Epithelial cell of proximal tubule (primary cell): Measurements from ENCODE around the gene GAD1. TPM values are rescaled to one million over a fixed set of nuclear protein-coding genes. Genes with fewer than 3 reads are reported as not detected.

Experiments
- DNase-seq: peaks from one replicate; pipeline ENCODE4 v3.0.0-alpha.2; 2011; ENCODE audit warnings: low read depth
- H3K4me3 ChIP-seq: 2 replicates; pipeline ENCODE4 v1.5.1; 2011; ENCODE audit warnings: low read depth, mild to moderate bottlenecking, low read length
- CTCF ChIP-seq: conservative IDR thresholded peaks from 2 replicates; pipeline ENCODE4 v1.5.1; 2012; ENCODE audit warnings: low read depth, mild to moderate bottlenecking, low read length
- total RNA-seq: library from RNA; depleted of rRNA; stranded (reverse); fragments of >200 nt; gene quantifications from 2 replicates; pipeline ENCODE4 v1.2.3, GENCODE V29; 2015

Gene GAD1
- total RNA-seq, 1 donor from 2014 or later = 5.6 TPM

GRCh38 chr2:170869036-170869435 lies 52.3 kb downstream of the GAD1 start:
- DNase-seq = no peak
- TF ChIP-seq CTCF = no peak
- H3K4me3 ChIP-seq = no peak overlapping the region

GRCh38 chr2:170869461-170869860 lies 52.8 kb downstream of the GAD1 start:
- DNase-seq = no peak
- no peak overlapping the region for H3K4me3 ChIP-seq
- TF ChIP-seq CTCF = no peak

GRCh38 chr2:170873035-170873692 lies 56.5 kb downstream of the GAD1 start:
- H3K4me3 ChIP-seq = peak overlapping the region; percentile 30
- DNase-seq = no peak
- TF ChIP-seq CTCF = peak; percentile 96

- no peak for TF ChIP-seq CTCF
- no peak overlapping the region for H3K4me3 ChIP-seq
- no peak for DNase-seq
Observed at GRCh38 chr2:170878066-170878465, 61.4 kb downstream of the GAD1 start.

- no peak overlapping the region for H3K4me3 ChIP-seq
- no peak for DNase-seq
- TF ChIP-seq CTCF = no peak
Observed at GRCh38 chr2:170878505-170878904, 61.8 kb downstream of the GAD1 start.

GRCh38 chr2:170881840-170882239 lies 65.2 kb downstream of the GAD1 start:
- DNase-seq = no peak
- H3K4me3 ChIP-seq = no peak overlapping the region
- no peak for TF ChIP-seq CTCF

- TF ChIP-seq CTCF = no peak
- H3K4me3 ChIP-seq = no peak overlapping the region
- DNase-seq = no peak
Observed at GRCh38 chr2:170882758-170883157, 66.1 kb downstream of the GAD1 start.
